Neural cell (in vitro differentiated cells): Measurements from ENCODE around the gene DNAJB2. TPM values are rescaled to one million over a fixed set of nuclear protein-coding genes. Genes with fewer than 3 reads are reported as not detected.
"Not testable (repeated sequence)": the region's sequence is repeated elsewhere in the genome, so short reads cannot be mapped to it uniquely, and the experiment has no call there.

Experiments used
- H2AFZ ChIP-seq: fragments of 200-600, 300-800 bp; sonication (generic), shearing (Covaris generic); 2 replicates; pipeline ENCODE4 v1.6.0; 2014; ENCODE audit warnings: low read depth, mild to moderate bottlenecking, antibody characterized with exemption, low read length, moderate library complexity
- H3F3A ChIP-seq: fragments of 200-600 bp; shearing (Covaris generic); 2 replicates; pipeline ENCODE4 v1.6.1; 2016; ENCODE audit warnings: mild to moderate bottlenecking, moderate library complexity, mixed read lengths, antibody characterized with exemption, low read length; ENCODE audit not compliant: insufficient read depth, poor library complexity, severe bottlenecking
- H3K27ac ChIP-seq: fragments of 200-600, 300-800 bp; sonication (generic), shearing (Covaris generic); 2 replicates; pipeline ENCODE4 v1.5.1; 2014; ENCODE audit warnings: mild to moderate bottlenecking, low read length, moderate library complexity
- H3K27me3 ChIP-seq: fragments of 300-800, 200-600 bp; sonication (generic), shearing (Covaris generic); 2 replicates; pipeline ENCODE4 v1.6.0; 2014; ENCODE audit warnings: mild to moderate bottlenecking, low read depth, low read length, moderate library complexity; ENCODE audit not compliant: insufficient read depth
- H3K36me3 ChIP-seq: fragments of 300-800, 200-600 bp; sonication (generic), shearing (Covaris generic); 2 replicates; pipeline ENCODE4 v1.5.1; 2014; ENCODE audit warnings: mild to moderate bottlenecking, antibody characterized with exemption, low read length, moderate library complexity; ENCODE audit not compliant: insufficient read depth
- H3K4me2 ChIP-seq: fragments of 300-800, 200-600 bp; sonication (generic), shearing (Covaris generic); 2 replicates; pipeline ENCODE4 v1.6.0; 2014; ENCODE audit warnings: mild to moderate bottlenecking, low read length
- H3K4me3 ChIP-seq: fragments of 300-800, 200-600 bp; sonication (generic), shearing (Covaris generic); 2 replicates; pipeline ENCODE4 v1.5.1; 2014; ENCODE audit warnings: mild to moderate bottlenecking, low read length, moderate library complexity
- H3K79me2 ChIP-seq: fragments of 200-600 bp; shearing (Covaris generic); replicated peaks from 2 replicates; pipeline ENCODE4 v1.6.0; 2014; ENCODE audit warnings: mild to moderate bottlenecking, low read length, moderate library complexity; ENCODE audit not compliant: insufficient read depth
- H3K9ac ChIP-seq: fragments of 300-800, 200-600 bp; sonication (generic), shearing (Covaris generic); 2 replicates; pipeline ENCODE4 v1.6.1; 2016; ENCODE audit warnings: mild to moderate bottlenecking, low read length, mixed read lengths
- H3K9me2 ChIP-seq: fragments of 200-600 bp; shearing (Covaris generic); 2 replicates; pipeline ENCODE4 v1.6.1; 2016; ENCODE audit warnings: mild to moderate bottlenecking, low read length, mixed read lengths; ENCODE audit not compliant: insufficient read depth
- H3K9me3 ChIP-seq: fragments of 200-600, 300-800 bp; sonication (generic), shearing (Covaris generic); 2 replicates; pipeline ENCODE4 v1.6.1; 2016; ENCODE audit warnings: mild to moderate bottlenecking, mixed run types, low read length, moderate library complexity, mixed read lengths
- H4K20me1 ChIP-seq: fragments of 200-600 bp; shearing (Covaris generic); 2 replicates; pipeline ENCODE4 v1.6.1; 2016; ENCODE audit warnings: mild to moderate bottlenecking, mixed run types; ENCODE audit not compliant: insufficient read depth
- CTCF ChIP-seq: fragments of 450-650 bp; IDR thresholded peaks from 2 replicates; pipeline ENCODE4 v1.5.1; 2014; ENCODE audit warnings: antibody characterized with exemption, mild to moderate bottlenecking, moderate library complexity; ENCODE audit not compliant: poor library complexity, severe bottlenecking
- EP300 ChIP-seq: fragments of 450-650 bp; conservative IDR thresholded peaks from 2 replicates; pipeline ENCODE4 v1.6.1; 2014; ENCODE audit warnings: antibody characterized with exemption, mild to moderate bottlenecking, moderate library complexity; ENCODE audit not compliant: poor library complexity, severe bottlenecking
- EZH2 ChIP-seq: fragments of 200-600, 300-800 bp; shearing (Covaris generic), sonication (generic); IDR thresholded peaks from 2 replicates; pipeline ENCODE4 v1.6.1; 2014; ENCODE audit warnings: antibody characterized with exemption, low read length, borderline replicate concordance, mild to moderate bottlenecking; ENCODE audit not compliant: insufficient read depth, poor library complexity, severe bottlenecking
- MXI1 ChIP-seq: fragments of 450-650 bp; conservative IDR thresholded peaks from 2 replicates; pipeline ENCODE4 v1.6.1; 2014; ENCODE audit warnings: antibody characterized with exemption, mild to moderate bottlenecking; ENCODE audit not compliant: poor library complexity, severe bottlenecking
- POLR2AphosphoS5 ChIP-seq: IDR thresholded peaks from 2 replicates; pipeline ENCODE4 v1.6.1; 2012
- RAD21 ChIP-seq: fragments of 450-650 bp; conservative IDR thresholded peaks from 2 replicates; pipeline ENCODE4 v1.6.1; 2014; ENCODE audit warnings: antibody characterized with exemption, mild to moderate bottlenecking, moderate library complexity
- REST ChIP-seq: IDR thresholded peaks from 2 replicates; pipeline ENCODE4 v1.6.1; 2012; ENCODE audit warnings: borderline replicate concordance
- SMC3 ChIP-seq: fragments of 450-650 bp; conservative IDR thresholded peaks from 2 replicates; pipeline ENCODE4 v1.6.1; 2014; ENCODE audit warnings: antibody characterized with exemption, mild to moderate bottlenecking, moderate library complexity; ENCODE audit not compliant: poor library complexity
- TAF1 ChIP-seq: IDR thresholded peaks from 2 replicates; pipeline ENCODE4 v1.6.1; 2012; ENCODE audit warnings: low read depth
- polyA plus RNA-seq: library from polyadenylated mRNA; depleted of rRNA; stranded (reverse); fragments of >200 nt; gene quantifications from 2 replicates; pipeline ENCODE4 v1.2.3, GENCODE V29; 2014

DNAJB2 gene
- polyA plus RNA-seq, 1 donor from 2014 or later = 145 TPM

- no peak overlapping the region for H2AFZ ChIP-seq
- TF ChIP-seq SMC3 = no peak
- no peak for TF ChIP-seq TAF1
- no peak for TF ChIP-seq EP300
- TF ChIP-seq EZH2 = no peak
- no peak for TF ChIP-seq CTCF
- TF ChIP-seq RAD21 = no peak
- TF ChIP-seq MXI1 = no peak
- no peak for TF ChIP-seq POLR2AphosphoS5
- TF ChIP-seq REST = no peak
- H4K20me1 ChIP-seq = no peaks in the 10 kb centered on the region
- H3K9me2 ChIP-seq = no peaks in the 10 kb centered on the region
- no peaks in the 10 kb centered on the region for H3K27me3 ChIP-seq
- H3K4me2 ChIP-seq = no peak overlapping the region
- no peaks in the 10 kb centered on the region for H3K36me3 ChIP-seq
- no peaks in the 10 kb centered on the region for H3K79me2 ChIP-seq
- no peaks in the 10 kb centered on the region for H3K9me3 ChIP-seq
- H3K9ac ChIP-seq = no peak overlapping the region
- no peak overlapping the region for H3K4me3 ChIP-seq
- no peaks in the 10 kb centered on the region for H3F3A ChIP-seq
- no peak overlapping the region for H3K27ac ChIP-seq
Observed at GRCh38 chr2:219285894-219286425, 6.8 kb downstream of the DNAJB2 start.

- TF ChIP-seq POLR2AphosphoS5 = no peak
- TF ChIP-seq RAD21 = no peak
- TF ChIP-seq CTCF = no peak
- no peak for TF ChIP-seq SMC3
- no peak for TF ChIP-seq TAF1
- no peak overlapping the region for H3K27ac ChIP-seq
- no peaks in the 10 kb centered on the region for H3F3A ChIP-seq
- no peak overlapping the region for H3K4me2 ChIP-seq
- H3K9ac ChIP-seq = no peak overlapping the region
- H4K20me1 ChIP-seq = no peaks in the 10 kb centered on the region
- no peaks in the 10 kb centered on the region for H3K9me3 ChIP-seq
- no peaks in the 10 kb centered on the region for H3K27me3 ChIP-seq
- H3K9me2 ChIP-seq = no peaks in the 10 kb centered on the region
- H3K36me3 ChIP-seq = no peaks in the 10 kb centered on the region
- no peak overlapping the region for H2AFZ ChIP-seq
- H3K79me2 ChIP-seq = no peaks in the 10 kb centered on the region
- H3K4me3 ChIP-seq = no peak overlapping the region
Observed at GRCh38 chr2:219286436-219287115, 7.4 kb downstream of the DNAJB2 start.

- not testable (repeated sequence) for H2AFZ ChIP-seq, H3K9ac ChIP-seq, H3K4me2 ChIP-seq, H3K79me2 ChIP-seq, H3K36me3 ChIP-seq, H3K4me3 ChIP-seq, H3K27ac ChIP-seq, H3F3A ChIP-seq, H4K20me1 ChIP-seq, H3K27me3 ChIP-seq, H3K9me2 ChIP-seq, H3K9me3 ChIP-seq
Observed at GRCh38 chr2:219287116-219287440, 7.9 kb downstream of the DNAJB2 start.
